Activated T-cell treated with anti-CD3 and anti-CD28 coated beads, Interleukin-2, amount 50 U/mL, for 1 hour (primary cell): ENCODE measurements around the gene PIGZ.

Source experiments
- DNase-seq: peaks from one replicate; pipeline ENCODE4 v3.0.0-alpha.2; 2020

The PIGZ gene

DNA sequence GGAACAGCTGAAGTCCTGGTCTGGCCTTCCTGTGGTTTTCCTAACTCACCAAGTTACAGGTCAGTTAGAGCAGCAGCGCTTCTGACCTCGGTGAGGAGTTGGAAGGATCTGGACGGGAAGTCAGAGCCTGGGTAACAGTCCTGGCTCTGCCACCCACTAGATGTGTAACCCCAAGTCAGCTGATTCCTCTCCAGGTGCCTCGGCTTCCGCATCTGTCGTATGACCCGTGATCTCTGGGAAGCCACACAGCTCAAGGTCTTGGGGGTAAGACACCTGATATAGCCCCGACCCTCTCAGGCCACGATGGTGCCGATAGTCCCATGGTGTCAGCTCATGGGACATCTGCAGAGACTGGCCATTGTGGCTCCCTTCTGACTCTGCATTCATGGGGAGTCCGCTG lies 8.3 kb upstream of the PIGZ start:
- DNase-seq, result no peak

DNA sequence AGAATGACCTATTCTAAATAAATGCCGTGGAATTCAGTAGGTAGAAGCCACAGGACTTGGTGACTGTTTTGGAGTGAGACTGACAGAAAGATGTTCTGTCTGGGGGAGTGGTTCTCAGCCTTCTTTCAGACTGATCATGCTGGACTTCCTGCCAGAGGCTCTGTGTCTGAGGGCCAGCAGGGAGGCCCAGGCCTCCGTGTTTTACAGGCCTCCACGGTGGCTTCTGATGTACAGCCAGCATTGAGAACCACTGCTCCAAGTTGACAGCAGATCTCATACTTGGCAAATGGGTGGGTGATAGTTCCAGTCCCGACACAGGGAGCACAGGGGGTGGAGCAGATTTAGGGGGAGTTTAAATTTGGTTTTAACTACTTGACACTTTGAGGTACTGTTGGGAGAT lies 6.7 kb upstream of the PIGZ start:
- no peak for DNase-seq

DNA sequence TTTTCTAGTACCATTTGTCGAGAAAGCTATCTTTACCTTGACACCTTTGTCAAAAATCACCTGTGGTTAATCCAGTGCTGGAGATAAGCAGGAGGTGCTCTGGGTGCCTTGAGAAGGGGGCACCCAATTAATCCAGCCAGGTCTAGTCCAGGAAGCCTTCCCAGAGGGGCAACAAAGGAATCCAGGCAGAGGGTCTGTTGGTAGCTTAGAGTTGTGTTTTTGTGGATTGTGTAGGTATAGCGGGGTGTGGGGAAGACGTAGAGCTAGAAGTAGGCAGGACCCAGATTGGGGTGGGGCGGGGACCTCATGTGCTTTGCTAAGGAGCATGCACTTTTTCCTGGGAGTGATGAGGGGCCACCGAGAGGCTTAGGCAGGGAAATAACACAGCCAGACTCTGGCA lies 6.0 kb upstream of the PIGZ start:
- DNase-seq, result no peak

DNA sequence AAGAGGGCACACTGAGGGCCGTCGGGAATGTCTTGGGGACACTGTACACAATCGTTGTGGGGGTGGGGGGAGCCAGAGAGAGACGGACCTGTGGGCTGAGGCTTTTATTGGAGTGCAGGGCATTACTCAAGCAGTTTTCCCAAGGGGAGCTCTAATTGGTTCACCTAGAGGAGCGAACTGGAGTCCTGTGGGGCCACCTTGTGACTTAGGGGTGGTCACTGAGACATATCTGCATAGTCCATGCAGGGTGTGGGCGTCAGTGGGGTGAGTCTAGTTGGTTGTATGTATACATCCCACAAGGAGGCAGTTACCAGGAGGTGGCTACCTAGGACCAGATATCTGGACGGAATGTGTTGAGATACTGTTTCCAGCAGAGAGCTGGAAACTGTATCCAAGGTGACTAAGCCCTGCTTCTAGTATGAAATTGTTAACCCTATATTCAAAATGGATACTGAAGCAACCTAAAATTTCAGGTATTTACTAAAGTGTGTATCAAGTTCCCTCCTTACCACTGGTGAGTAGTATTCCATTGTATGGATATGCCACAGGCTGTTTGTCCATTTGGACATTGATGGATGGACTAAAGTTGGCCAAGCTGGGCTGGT lies 2.6 kb upstream of the PIGZ start:
- no peak for DNase-seq

DNA sequence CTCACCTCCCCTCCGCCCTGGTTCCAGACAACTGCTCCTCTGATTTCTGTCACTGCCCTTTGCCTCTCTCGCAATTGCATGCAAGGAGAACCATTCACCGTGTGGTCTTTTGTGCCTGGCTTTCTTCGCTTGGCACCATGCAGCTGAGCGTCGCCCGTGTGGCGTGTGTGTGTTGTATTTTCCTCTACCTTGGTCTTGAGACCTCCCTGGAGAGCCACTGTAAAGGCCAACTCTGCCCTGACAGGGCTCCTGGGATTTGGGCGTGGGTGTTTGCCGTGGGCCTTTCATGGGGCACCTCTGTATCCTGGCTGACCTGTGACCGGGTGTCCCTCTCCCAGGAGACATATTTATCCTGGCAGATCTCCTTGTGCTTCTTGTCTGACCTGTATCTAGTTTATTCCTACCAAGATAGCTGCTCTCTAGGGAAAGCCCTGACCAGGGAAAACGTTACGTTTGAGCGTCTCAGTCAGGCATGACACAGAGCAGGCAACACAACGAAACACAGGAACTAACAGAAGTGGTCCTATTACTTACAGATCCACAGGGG lies 2.0 kb upstream of the PIGZ start:
- DNase-seq, result no peak

DNA sequence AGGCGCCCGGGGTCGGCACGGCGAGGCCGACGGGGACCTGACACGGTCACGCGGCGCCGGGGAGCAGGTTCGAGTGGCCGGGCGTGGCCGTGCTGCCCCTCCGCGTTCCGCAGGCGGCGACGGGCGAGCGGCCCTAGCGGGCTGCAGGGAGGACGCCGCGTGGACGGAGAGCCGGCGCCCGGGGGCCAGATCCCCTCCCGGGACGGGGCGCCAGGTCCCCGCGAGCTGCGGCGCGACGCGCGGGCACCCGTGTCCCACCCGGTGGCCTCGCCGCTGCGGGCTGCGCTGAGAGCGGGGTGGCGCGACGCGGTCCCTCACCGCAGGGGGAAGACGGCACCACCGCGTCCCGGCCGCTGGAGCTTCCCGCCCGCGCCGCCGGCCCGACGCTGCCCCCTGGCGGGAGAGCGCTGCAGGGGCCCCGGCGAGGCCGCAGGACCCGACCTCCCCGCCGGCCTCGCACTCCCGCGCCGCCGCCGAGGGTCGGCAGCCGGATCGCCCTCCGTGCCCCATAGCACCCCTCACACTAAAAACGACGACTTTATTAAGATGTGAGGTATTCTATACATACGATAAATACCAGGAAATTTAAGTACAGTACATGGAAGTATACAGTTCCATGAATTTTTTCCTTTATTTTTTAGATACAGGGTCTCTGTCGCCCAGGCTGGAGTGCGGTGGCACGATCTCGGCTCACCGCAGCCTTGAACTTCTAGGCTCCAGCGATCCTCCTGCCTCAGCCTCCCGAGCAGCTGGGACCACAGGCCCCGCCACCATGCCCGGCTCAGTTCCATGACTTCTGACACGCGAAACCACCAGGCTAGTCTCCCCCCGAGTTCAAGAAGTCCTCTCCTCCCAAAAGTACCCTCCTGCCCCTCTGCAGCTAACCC lies 1.3 kb upstream of the PIGZ start:
- peak; percentile 79 for DNase-seq

DNA sequence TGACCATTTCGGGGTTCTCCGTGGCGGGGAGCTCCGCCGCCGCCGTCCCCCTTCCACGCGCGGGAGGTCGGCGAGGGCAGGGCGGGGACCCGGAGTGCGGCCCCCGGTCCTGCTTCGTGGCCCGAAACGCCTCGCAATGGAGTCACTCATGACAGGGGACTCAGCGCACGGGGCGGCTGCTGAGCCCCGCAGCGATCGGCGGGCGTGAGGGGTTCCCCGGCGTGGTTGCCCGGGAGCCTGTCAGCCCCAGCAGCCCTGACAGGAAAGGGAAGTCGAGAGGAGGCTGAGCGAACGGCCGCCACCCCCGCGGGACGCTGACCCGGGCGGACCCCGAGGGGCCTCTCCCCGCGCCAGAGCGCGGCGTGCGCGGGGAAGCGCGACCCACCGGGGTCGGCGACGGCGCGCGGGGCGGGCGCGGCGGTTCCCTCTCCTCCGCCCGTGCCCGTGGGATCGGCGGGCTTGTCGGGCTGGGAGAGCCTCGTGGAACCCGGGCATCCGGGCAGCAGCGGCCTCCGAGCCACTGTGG lies 564 bp upstream of the PIGZ start:
- peak; percentile 61 for DNase-seq

DNA sequence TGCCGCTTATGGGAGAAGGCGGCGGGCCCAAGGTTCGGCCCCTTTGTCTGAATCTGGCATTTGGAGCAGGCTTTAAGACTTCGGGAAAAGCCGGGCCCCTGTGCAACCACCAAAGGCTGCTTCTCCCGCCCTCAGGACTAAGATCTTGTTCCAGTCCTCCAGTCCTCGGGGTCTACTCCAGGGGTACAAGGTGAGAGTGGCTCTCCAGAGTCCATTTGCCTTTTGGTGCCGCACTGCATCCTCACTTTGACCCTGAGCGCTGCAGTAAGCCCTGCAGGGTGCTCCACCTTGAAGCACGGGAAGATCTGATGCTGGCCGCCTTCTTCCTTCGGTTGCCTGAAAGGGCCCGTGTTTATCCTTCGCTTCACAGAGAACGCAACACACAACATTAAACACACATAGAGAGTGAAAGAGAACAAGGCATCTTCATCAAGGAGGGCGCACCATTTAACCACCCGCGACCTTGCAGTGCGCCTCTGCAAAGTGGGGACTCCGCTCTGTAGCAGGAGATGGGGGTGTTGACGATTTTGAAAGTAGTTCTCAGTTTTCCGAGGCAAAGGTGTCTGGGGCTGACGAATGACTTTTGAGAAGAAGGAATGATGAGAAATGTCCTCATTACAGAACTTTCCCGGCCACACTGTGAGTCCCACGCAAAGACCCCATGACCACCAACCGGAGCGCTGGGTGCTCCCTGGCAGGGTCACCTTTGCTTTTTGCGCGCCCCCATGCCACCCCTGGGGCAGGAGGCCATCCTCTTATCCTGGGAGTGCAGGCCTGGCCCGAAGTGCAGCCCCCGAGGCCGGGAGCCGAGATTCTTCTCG lies 1.0 kb downstream of the PIGZ start:
- DNase-seq, result no peak

GRCh38 chr3:196966526-196967401 lies 1.9 kb downstream of the PIGZ start:
- DNase-seq, result no peak

DNA sequence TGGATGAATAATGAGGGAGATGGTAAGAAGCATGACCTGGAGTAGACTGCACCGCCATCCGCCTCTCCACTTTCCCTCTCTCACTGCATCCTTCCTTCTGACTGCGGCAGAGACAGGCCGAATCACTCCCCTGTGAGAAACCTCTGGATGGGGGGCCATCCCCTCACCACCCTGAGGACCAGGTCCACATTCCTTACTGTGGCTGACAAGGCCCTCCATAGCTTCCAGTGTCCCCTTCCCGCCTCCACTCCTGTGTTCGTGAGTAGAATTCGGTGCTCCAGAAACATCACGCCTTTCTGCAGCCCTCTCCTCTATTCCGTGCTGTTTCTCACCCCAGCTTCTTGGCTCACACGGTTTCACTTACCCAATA lies 2.8 kb downstream of the PIGZ start:
- no peak for DNase-seq

DNA sequence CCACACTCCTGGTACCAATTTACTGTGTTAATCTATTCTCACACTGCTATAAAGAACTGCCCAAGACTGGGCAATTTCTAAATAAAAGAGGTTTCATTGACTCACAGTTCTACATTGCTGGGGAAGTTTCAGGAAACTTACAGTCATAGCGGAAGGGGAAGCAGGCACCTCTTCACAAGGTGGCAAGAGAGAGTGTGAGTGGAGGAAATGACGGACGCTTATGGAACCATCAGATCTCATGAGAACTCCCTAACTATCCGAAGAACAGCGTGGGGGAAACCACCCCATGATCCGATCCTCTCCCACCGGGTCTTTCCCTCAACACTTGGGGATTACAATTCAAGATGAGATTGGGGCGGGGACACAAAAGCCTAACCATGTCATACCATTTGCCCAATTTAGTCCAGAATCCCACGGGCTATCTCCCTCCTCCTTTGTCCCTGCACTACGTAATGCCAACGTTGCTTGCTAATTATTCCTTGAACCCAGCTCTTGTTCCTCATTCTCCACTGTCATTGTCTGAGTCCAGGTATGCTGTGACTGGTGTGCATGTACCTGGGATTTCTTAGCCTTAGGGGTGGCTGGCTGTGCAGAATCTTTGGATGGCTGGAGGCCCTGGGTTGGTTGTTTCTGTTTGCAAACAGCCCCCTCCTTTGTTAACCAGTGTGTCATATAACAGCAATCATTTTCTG lies 3.4 kb downstream of the PIGZ start:
- DNase-seq, result no peak

- DNase-seq, result no peak
These were observed 5.0 kb downstream of the PIGZ start for GRCh38 chr3:196963631-196963953.

- no peak for DNase-seq
These were observed 5.6 kb downstream of the PIGZ start for GRCh38 chr3:196962930-196963630.

DNA sequence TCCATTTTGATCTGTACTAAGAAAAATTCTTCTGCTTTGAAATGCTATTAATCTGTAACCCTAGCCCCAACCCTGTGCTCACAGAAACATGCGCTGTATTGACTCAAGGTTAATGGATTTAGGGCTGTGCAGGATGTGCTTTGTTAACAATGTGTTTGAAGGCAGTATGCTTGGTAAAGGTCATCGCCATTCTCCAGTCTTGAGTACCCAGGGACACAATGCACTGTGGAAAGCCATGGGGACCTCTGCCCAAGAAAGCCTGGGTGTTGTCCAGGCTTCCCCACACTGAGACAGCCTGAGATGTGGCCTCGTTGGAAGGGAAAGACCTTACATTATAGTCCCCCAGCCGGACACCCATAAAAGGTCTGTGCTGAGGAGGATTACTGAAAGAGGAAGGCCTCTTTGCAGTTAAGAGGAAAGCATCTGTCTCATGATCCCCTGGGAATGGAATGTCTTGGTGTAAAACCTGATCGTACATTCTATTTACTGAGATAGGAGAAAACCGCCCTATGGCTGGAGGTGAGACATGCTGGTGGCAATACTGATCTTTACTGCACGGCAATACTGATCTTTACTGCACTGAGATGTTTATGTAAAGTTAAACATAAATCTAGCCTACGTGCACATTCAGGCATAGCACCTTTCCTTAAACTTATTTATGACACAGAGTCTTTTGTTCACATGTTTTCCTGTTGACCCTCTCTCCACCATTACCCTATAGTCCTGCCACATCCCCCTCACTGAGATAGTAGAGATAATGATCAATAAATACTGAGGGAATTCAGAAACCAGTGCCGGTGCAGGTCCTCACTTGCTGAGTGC lies 6.3 kb downstream of the PIGZ start:
- no peak for DNase-seq

- no peak for DNase-seq
These were observed 13.8 kb downstream of the PIGZ start for GRCh38 chr3:196954832-196955231.

GRCh38 chr3:196951371-196951770 lies 17.3 kb downstream of the PIGZ start:
- DNase-seq, result no peak

DNA sequence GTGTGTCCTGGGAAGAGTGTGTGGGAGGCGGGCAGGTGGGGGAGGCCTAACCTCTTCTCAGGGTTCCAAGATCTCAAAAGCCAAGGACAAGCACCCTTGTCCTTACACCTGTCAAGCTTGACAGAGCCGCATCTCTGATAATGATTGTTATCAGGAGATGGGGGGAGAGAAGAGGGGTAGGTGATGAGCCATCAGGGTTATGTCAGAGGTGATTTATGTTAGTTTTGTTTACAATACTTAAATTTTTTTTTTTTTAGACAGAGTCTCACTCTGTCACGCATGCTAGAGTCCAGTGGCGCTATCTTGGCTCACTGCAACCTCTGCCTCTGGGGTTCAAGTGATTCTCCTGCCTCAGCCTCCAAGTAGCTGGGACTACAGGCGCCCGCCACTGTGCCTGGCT lies 18.9 kb downstream of the PIGZ start:
- DNase-seq, result no peak

- no peak for DNase-seq
These were observed 19.4 kb downstream of the PIGZ start for GRCh38 chr3:196949285-196949619.

DNA sequence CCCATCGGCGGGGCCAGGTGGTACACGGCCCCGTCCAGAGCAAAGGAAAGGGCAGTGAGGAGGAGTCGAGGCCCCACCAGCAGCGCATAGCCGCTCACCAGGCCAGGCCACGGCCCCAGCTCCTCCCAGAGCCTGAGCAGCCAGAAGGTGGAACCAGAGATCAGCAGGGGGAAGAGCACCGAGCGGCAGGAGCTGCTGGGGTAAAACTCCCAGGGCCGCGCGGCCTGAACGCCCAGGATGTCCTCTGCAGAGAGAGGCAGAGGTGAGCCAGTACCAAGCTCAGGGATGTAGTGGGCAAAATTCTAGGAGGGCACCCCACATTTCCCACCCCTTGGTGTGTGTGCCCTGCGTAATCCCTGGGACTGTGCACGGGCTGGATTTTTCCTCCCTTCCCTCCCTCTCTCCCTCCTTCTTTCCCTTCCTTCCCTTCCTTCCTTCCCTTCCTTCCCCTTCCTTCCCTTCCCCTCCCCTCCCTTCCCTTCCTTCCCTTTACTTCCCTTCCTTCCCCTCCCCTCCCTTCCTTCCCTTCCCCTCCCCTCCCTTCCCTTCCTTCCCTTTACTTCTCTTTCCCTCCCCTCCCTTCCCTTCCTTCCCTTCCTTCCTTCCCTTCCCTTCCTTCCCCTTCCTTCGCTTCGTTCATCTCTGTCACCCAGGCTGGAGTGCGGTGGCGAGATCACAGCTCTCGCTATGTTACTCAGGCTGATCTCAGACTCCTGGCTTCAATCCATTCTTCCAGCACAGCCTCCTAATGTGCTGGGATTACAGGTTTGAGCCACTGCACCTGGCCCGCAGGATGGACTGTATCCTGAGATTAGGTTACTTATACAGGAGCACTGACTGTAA lies 20.0 kb downstream of the PIGZ start:
- no peak for DNase-seq
